Esophagus squamous epithelium (tissue), 4 donors: ENCODE measurements around the gene ZNF451.

Source experiments
- CTCF ChIP-seq, 6 experiments: fragments of 450-650 bp in 4 of 6; fragments of 200-600 bp in 2 of 6; sonication (generic) in 2 of 6; IDR thresholded peaks; one replicate each; pipeline ENCODE4 v1.5.1; 2016 to 2019; ENCODE audit warnings: antibody characterized with exemption in 6 of 6, mild to moderate bottlenecking in 4 of 6, moderate library complexity in 4 of 6
- POLR2A ChIP-seq, 4 donors: fragments of 450-650 bp; IDR thresholded peaks; one replicate each; pipeline ENCODE4 v1.6.1; 2017; ENCODE audit warnings: antibody characterized with exemption in 4 of 4, mild to moderate bottlenecking in 4 of 4, moderate library complexity in 3 of 4

- TF ChIP-seq CTCF (IDR thresholded peaks at IDR 0.05) = no peak
- no peak for TF ChIP-seq POLR2A (IDR thresholded peaks at IDR 0.05)
Measured at GRCh38 chr6:57138026-57138425, 48.0 kb downstream of the ZNF451 start.
